Keratinocyte (primary cell): ENCODE data around the gene CYP39A1.

Experiments
- EZH2 ChIP-seq: IDR thresholded peaks from one replicate; pipeline ENCODE4 v1.6.1; 2012; ENCODE audit warnings: inconsistent platforms, mild to moderate bottlenecking, low read length, moderate library complexity
- TF ChIP-seq, protein P1 (sequence below), 3 experiments: IDR thresholded peaks in 1 of 3; conservative IDR thresholded peaks in 1 of 3; optimal IDR thresholded peaks in 1 of 3; 2 replicates in 2 of 3; 3 replicates in 1 of 3; pipeline versions ENCODE3 to v1.5.1; 2011; ENCODE audit warnings: low read length in 3 of 3, mild to moderate bottlenecking in 3 of 3, moderate library complexity in 2 of 3, control low read depth in 1 of 3, inconsistent platforms in 1 of 3; ENCODE audit not compliant: insufficient read depth in 2 of 3; ENCODE audit errors: extremely low read depth in 1 of 3

DNA sequence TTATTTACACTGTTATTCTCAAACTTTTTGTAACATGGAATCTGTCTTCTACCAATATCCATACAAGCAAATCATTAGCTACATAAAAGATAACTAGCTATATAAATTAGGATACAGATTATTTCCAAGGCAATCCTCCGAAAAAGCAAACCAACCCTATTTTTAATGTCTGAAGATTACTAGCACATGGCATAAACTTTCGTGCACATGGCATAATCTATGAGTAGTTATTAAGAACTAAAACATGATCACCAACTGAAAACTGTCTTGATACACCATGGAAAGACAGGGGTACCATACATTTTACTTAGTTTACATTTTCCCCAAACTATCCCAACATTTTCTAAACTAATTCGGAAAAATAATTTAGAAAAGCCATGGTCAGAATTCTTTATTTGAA lies 54.4 kb downstream of the CYP39A1 start:
- TF ChIP-seq, protein P1, sequence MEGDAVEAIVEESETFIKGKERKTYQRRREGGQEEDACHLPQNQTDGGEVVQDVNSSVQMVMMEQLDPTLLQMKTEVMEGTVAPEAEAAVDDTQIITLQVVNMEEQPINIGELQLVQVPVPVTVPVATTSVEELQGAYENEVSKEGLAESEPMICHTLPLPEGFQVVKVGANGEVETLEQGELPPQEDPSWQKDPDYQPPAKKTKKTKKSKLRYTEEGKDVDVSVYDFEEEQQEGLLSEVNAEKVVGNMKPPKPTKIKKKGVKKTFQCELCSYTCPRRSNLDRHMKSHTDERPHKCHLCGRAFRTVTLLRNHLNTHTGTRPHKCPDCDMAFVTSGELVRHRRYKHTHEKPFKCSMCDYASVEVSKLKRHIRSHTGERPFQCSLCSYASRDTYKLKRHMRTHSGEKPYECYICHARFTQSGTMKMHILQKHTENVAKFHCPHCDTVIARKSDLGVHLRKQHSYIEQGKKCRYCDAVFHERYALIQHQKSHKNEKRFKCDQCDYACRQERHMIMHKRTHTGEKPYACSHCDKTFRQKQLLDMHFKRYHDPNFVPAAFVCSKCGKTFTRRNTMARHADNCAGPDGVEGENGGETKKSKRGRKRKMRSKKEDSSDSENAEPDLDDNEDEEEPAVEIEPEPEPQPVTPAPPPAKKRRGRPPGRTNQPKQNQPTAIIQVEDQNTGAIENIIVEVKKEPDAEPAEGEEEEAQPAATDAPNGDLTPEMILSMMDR (optimal IDR thresholded peaks at IDR 0.05 in 1 of 3, IDR thresholded peaks at IDR 0.05 in 1 of 3, conservative IDR thresholded peaks at IDR 0.05 in 1 of 3; ENCODE audit: extremely low read depth in 1 of 3, insufficient read depth in 2 of 3, low read length in 3 of 3): no peak
- TF ChIP-seq EZH2: no peak
